Activated B cell treated with CpG ODN at 0.5 μM for 24 hours (primary cell): ENCODE measurements around the gene LILRA5. TPM values are rescaled to one million over a fixed set of nuclear protein-coding genes. Genes with fewer than 3 reads are reported as not detected.
"Not testable (repeated sequence)": the region's sequence is repeated elsewhere in the genome, so short reads cannot be mapped to it uniquely, and the experiment has no call there.

ENCODE experiments used
- ATAC-seq: fragments of 200-7000 bp; cut with Tn5 transposase; one replicate; pipeline ENCODE4 v1.10.0; 2021; ENCODE audit warnings: low read depth, mild to moderate bottlenecking, moderate library complexity
- CTCF ChIA-PET: fragments of 350-600 bp; sonication (Branson Sonifier 250); formaldehyde crosslinking; loops from one replicate; lab custom pipeline; 2021; ENCODE audit warnings: antibody characterized with exemption; lab: Charles Lee
- POLR2A ChIA-PET: fragments of 350-600 bp; sonication (Branson Sonifier 250); formaldehyde crosslinking; loops from one replicate; lab custom pipeline; 2021; ENCODE audit warnings: antibody characterized with exemption; lab: Charles Lee
- DNase-seq: peaks from one replicate; pipeline ENCODE4 v3.0.0; 2022
- H3K27ac Mint-ChIP-seq: one replicate; pipeline ENCODE4 v1.8.0; 2020; ENCODE audit warnings: mixed read lengths
- H3K27me3 Mint-ChIP-seq: one replicate; pipeline ENCODE4 v1.8.0; 2021; ENCODE audit warnings: mixed read lengths
- H3K36me3 Mint-ChIP-seq: one replicate; pipeline ENCODE4 v1.8.0; 2021; ENCODE audit warnings: low read depth, mixed read lengths
- H3K4me1 Mint-ChIP-seq: one replicate; pipeline ENCODE4 v1.8.0; 2021; ENCODE audit warnings: mixed read lengths
- H3K4me3 Mint-ChIP-seq: one replicate; pipeline ENCODE4 v1.8.0; 2020; ENCODE audit warnings: mild to moderate bottlenecking, mixed read lengths
- H3K9me3 Mint-ChIP-seq: one replicate; pipeline ENCODE4 v1.8.0; 2020; ENCODE audit warnings: mixed read lengths
- intact Hi-C: fragments of 100-400 bp; cut with micrococcal nuclease; formaldehyde crosslinking; loops from one replicate; pipeline ENCODE4 v1.15.1; 2024
- total RNA-seq: library from RNA; stranded (reverse); gene quantifications from 2 replicates; pipeline ENCODE4 v1.2.3, GENCODE V29; 2022
- TF ChIP-seq, protein P1 (sequence below): fragments of 200-600 bp; IDR thresholded peaks from one replicate; pipeline ENCODE4 v1.8.0; 2022; ENCODE audit warnings: antibody characterized with exemption, mild to moderate bottlenecking

Gene LILRA5
- total RNA-seq, 1 donor from 2014 or later = 1.3 TPM

DNA sequence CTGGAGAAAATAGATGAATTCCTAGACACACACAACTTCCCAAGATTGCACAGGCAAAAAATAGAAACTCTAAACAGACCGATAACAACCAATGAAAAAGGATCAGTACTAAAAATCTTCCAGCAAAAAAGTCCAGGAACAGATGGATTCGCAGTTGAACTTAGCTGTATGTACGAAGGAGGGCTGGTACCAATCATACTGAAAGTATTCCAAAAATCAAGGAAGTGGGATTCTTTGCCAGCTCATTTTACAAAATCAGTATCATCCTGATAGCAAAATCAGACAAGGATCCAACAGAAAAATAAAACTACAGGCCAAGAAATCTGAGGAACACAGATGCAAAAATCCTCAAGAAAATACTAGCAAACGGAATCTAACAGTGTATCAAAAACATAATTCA lies 25.5 kb downstream of the LILRA5 start:
- CTCF ChIA-PET = interaction anchor here (2.2 kb wide), 1 partner anchor 22 kb away, joined by 6 read pairs; no protein-coding TSS in a partner anchor
- POLR2A ChIA-PET = no interaction called here
- Mint-ChIP-seq H3K27me3 (peaks cover 3% of the 10 kb centered on the region), H3K27ac (no peak overlapping the region), H3K9me3 (no peaks in the 10 kb centered on the region), H3K4me3 (no peak overlapping the region), H3K4me1 (peaks cover 83% of the 10 kb centered on the region), H3K36me3 (no peaks in the 10 kb centered on the region)
- DNase-seq = no peak
- ATAC-seq = no peak
- TF ChIP-seq, protein P1, sequence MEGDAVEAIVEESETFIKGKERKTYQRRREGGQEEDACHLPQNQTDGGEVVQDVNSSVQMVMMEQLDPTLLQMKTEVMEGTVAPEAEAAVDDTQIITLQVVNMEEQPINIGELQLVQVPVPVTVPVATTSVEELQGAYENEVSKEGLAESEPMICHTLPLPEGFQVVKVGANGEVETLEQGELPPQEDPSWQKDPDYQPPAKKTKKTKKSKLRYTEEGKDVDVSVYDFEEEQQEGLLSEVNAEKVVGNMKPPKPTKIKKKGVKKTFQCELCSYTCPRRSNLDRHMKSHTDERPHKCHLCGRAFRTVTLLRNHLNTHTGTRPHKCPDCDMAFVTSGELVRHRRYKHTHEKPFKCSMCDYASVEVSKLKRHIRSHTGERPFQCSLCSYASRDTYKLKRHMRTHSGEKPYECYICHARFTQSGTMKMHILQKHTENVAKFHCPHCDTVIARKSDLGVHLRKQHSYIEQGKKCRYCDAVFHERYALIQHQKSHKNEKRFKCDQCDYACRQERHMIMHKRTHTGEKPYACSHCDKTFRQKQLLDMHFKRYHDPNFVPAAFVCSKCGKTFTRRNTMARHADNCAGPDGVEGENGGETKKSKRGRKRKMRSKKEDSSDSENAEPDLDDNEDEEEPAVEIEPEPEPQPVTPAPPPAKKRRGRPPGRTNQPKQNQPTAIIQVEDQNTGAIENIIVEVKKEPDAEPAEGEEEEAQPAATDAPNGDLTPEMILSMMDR = no peak
- intact Hi-C loops = no loop called here

DNA sequence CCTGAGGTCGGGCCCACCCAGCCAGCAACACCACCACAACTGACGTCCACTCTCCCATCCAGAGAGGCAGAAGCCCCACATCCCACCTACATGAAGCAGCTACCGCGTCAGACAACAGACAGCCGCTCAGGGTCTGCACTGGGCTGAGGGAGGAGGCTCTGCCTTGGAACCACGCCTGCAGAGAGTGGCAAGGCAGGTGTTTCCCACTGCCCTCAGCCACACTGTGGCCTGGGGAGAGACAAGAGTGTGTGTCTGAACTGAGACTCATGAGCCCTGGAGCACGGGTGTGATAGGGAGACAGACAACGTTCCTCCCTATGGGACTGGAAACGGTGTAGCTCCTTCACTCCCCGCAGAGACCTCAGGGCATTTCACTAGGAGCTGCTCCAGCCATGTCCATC lies 26.7 kb downstream of the LILRA5 start:
- H3K27ac Mint-ChIP-seq = peak overlapping the region; percentile 81

DNA sequence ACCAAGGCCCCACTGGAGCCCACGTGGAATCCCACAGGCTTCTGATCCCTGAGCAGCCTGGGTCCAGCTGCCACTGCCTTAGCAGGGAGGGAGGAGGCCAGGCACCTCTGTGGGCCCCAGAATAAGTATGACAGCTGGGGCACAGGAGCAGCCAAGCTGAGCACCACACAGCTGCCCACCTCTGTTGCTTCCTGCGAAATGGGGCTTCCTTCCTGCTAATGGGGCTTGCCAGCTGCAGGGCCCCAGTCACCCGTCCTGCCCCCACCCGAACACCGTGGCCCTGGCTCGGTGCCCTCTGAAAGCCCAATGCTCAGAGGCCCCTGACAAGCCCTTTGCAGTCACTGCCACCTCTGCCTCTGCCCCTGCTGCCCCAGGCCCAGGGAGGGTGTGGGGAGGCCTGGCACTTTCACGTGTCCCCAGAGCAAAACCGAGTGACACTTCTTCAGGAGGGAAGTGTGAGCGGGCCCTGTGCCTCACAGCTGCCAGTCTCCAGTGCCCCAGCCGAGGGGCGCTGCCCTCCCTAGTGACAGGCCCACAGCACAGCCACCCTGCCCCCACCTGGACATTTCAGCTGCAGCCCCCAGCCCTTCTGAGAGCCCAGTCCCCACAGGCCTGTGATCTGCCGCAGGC lies 27.4 kb downstream of the LILRA5 start:
- POLR2A ChIA-PET = interaction anchor here (0.7 kb wide), 1 partner anchor 20 kb away, joined by 3 read pairs; no protein-coding TSS in a partner anchor
- Mint-ChIP-seq H3K27ac (peak overlapping the region; percentile 81), H3K4me1 (peaks cover 97% of the 10 kb centered on the region), H3K4me3 (peak overlapping the region; percentile 20)
- CTCF ChIA-PET, DNase-seq, H3K27me3 Mint-ChIP-seq, intact Hi-C loops, H3K9me3 Mint-ChIP-seq, H3K36me3 Mint-ChIP-seq: not testable (repeated sequence)
- ATAC-seq = peak; percentile 69

More for the DNA sequence above, 26.7 kb downstream of the LILRA5 start:
- intact Hi-C loops, DNase-seq, H3K27me3 Mint-ChIP-seq, H3K36me3 Mint-ChIP-seq, H3K9me3 Mint-ChIP-seq, CTCF ChIA-PET: not testable (repeated sequence)
- H3K4me3 Mint-ChIP-seq = peak overlapping the region; percentile 17
- ATAC-seq = peak; percentile 26
- peaks cover 93% of the 10 kb centered on the region for H3K4me1 Mint-ChIP-seq
- POLR2A ChIA-PET = interaction anchor here (1.0 kb wide), 1 partner anchor 12 kb away, joined by 3 read pairs; no protein-coding TSS in a partner anchor

DNA sequence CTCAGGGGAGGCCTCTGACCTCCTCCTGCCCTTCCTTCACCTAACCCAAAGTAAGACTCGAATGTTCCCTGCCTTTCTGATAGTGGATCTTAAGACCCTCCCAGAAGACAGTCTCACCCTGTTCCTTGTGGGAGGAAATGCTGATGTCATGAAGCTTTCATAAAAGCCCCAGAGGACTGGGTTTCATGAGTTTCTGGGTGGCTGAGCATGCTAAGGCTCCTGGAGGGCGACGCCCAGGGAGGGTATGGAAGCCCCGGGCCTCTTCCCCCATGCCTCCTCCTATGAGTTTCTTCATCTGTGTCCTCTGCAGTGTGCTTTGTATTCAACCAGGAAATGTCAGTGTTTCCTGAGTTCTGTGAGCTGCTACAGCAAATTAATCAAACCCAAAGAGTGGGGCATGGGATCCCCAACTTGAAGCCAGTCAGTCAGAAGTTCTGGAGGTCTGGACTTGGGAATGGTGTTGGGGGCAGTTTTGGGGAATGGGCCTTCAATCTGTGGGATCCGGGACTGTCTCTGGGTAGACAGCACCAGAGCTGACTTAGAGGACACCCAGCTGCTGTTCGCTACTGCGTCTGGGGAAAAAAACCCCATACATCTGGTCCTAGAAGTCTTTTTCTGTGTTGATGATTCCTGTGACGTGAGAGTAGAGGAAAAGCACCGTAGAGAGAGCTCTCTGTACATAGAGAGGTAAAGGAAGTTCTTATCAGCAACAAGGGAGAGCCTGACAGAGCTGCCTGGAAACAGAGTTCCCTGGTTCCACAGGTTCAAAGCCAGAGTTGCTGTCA lies 30.1 kb downstream of the LILRA5 start:
- ChIA-PET POLR2A (interaction anchor here (0.6 to 1.7 kb wide), 5 partner anchors 34 to 83 kb away, joined by 3 to 6 read pairs (median 4); partner anchors contain the start of gene RPS9), CTCF (interaction anchor here (8.1 kb wide), 1 partner anchor 16 kb away, joined by 40 read pairs; no protein-coding TSS in a partner anchor)
- peak; percentile 43 for ATAC-seq
- H3K4me3 Mint-ChIP-seq = peak overlapping the region; percentile 45
- DNase-seq = no peak
- peak overlapping the region; percentile 67 for H3K27ac Mint-ChIP-seq
- TF ChIP-seq, protein P1 = no peak
- intact Hi-C loops = loop anchor here (5.0 kb wide), 1 partner anchor 34 kb away; no protein-coding TSS in a partner anchor
- H3K36me3 Mint-ChIP-seq = no peaks in the 10 kb centered on the region
- no peaks in the 10 kb centered on the region for H3K9me3 Mint-ChIP-seq
- H3K4me1 Mint-ChIP-seq = peaks cover 85% of the 10 kb centered on the region
- H3K27me3 Mint-ChIP-seq = peaks cover 4% of the 10 kb centered on the region

DNA sequence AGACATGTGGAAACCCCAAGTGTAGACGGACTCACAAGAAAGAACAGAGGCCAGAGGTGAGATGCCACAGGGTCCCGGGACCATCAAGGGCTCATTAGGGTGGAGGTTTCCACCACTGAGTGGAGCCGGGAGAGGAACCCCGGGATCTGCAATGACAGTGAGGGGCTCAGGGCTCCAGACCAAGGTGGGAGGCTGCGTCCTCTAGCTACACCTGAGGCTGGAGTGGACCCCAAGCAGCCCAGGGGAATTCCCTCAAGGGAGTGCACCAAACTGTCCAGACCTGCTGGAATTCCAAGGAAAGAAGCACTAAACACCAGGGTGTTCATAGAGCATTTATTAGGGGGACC lies 31.3 kb downstream of the LILRA5 start:
- not testable (repeated sequence) for H3K36me3 Mint-ChIP-seq, ATAC-seq, H3K27ac Mint-ChIP-seq, H3K9me3 Mint-ChIP-seq, H3K27me3 Mint-ChIP-seq, DNase-seq
- intact Hi-C loops = loop anchor here (2.0 to 5.0 kb wide), 2 partner anchors 15 to 36 kb away; no protein-coding TSS in a partner anchor
- peaks cover 73% of the 10 kb centered on the region for H3K4me1 Mint-ChIP-seq
- POLR2A ChIA-PET = interaction anchor here (1.7 kb wide), 1 partner anchor 64 kb away, joined by 6 read pairs; no protein-coding TSS in a partner anchor
- peak overlapping the region; percentile 79 for H3K4me3 Mint-ChIP-seq
- CTCF ChIA-PET = interaction anchor here (8.1 kb wide), 1 partner anchor 15 kb away, joined by 40 read pairs; no protein-coding TSS in a partner anchor

DNA sequence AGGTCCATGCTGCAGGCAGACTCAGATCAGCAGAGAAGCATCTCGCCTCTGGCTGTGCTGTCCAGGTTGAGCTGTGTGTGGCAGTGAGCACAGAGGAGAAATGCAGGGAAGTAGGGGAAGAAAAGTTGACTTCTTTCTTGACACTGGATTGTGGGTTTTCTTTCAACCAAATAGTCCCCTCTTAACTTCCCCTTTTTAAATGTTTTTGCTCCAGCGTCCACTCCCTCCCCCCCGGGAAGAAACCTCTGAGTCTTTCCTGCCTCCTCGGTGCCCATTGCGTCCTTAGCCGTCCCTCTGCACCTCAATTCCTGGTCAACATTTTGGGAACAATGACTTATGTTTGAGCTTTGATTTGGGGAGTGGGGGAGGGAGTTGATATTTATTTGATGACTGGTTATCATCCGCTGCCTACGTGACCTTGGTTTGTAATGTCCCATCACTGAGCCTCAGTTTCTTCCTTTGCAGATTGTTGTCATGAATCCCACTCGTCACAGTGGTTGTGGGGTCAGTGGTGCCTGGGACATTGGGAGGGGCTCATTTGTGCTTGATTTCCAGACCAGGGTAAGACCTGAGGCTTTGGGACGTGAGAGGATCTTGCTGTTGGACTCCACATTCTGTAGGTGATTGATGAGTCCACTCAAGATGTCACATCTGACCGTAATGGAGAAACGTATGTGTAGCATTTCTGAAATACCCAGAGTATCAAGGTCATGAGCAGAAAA lies 31.8 kb downstream of the LILRA5 start, which contains the start of gene LILRB2:
TSS of gene LILRB2 (minus strand) at position 104 of the 722 bp plus-strand sequence. CDS start 614 bp downstream, outside the sequence.
- Mint-ChIP-seq H3K4me1 (peaks cover 68% of the 10 kb centered on the region), H3K4me3 (peak within 1 kb of the TSS; percentile 79), H3K9me3 (no peaks in the 10 kb centered on the region), H3K27me3 (peaks cover 7% of the 10 kb centered on the region), H3K27ac (peak within 1 kb of the TSS; percentile 67), H3K36me3 (no peaks in the 10 kb centered on the region)
- DNase-seq (no peak), ATAC-seq (no peak)
- ChIA-PET POLR2A (interaction anchor here (1.1 to 1.4 kb wide), 2 partner anchors 37 to 80 kb away, joined by 3 to 7 read pairs; no protein-coding TSS in a partner anchor), CTCF (interaction anchor here (8.1 kb wide), 1 partner anchor 15 kb away, joined by 40 read pairs; no protein-coding TSS in a partner anchor)
- TF ChIP-seq, protein P1 = no peak
- intact Hi-C loops = loop anchor here (2.0 to 5.0 kb wide), 2 partner anchors 14 to 36 kb away; no protein-coding TSS in a partner anchor

DNA sequence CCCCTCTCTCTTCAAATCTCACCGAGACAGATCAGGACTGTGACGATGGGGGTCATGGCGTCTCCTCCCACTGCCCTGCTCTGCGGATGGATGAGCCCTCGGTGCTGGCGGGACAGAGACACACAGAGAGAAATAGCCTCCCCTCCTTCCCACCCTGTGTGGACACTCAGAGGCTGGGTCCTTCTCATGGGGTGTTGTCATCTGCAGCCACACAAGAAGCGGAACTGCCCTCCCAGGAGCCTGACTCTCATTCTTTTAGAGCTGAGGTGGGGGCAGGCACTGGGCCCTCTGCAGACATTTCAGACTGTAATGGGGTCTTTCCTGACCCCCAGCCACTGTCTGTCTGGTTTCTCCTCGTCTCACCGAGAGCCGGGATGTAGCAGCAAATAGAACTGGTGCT lies 32.5 kb downstream of the LILRA5 start:
- H3K4me1 Mint-ChIP-seq = peaks cover 61% of the 10 kb centered on the region
- H3K9me3 Mint-ChIP-seq, H3K27me3 Mint-ChIP-seq, DNase-seq, ATAC-seq, H3K36me3 Mint-ChIP-seq: not testable (repeated sequence)
- ChIA-PET CTCF (interaction anchor here (8.1 kb wide), 1 partner anchor 14 kb away, joined by 40 read pairs; no protein-coding TSS in a partner anchor), POLR2A (interaction anchor here (0.8 to 1.4 kb wide), 3 partner anchors 18 to 79 kb away, joined by 3 to 7 read pairs (median 3); no protein-coding TSS in a partner anchor)
- H3K27ac Mint-ChIP-seq = peak overlapping the region; percentile 67
- H3K4me3 Mint-ChIP-seq = peak overlapping the region; percentile 79
- intact Hi-C loops = loop anchor here (2.0 to 5.0 kb wide), 2 partner anchors 14 to 37 kb away; no protein-coding TSS in a partner anchor

DNA sequence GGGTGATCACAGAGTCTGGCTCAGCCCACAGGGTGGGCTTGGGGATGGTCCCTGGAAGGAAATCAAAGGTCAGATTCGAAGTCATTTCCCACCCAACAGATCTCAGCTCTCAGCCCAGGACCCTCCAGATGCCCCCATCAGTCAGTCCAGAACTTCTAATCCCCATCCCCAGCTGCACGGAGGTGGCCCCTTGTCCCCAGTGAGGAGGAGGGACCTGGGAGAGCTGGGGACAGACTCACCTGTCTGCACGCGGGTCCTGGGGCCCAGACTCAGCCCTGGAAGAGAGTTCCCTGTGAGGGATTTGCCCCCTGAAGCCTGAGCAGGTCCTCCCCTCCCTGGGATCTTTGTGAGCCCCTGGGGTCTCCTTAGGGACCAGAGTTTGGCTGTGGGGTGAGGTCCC lies 32.9 kb downstream of the LILRA5 start:
- CTCF ChIA-PET = interaction anchor here (8.1 kb wide), 1 partner anchor 14 kb away, joined by 40 read pairs; no protein-coding TSS in a partner anchor
- not testable (repeated sequence) for H3K27me3 Mint-ChIP-seq, H3K36me3 Mint-ChIP-seq, DNase-seq, ATAC-seq, H3K9me3 Mint-ChIP-seq
- POLR2A ChIA-PET = interaction anchor here (0.8 to 1.4 kb wide), 3 partner anchors 18 to 79 kb away, joined by 3 to 7 read pairs (median 3); no protein-coding TSS in a partner anchor
- peak overlapping the region; percentile 79 for H3K4me3 Mint-ChIP-seq
- H3K27ac Mint-ChIP-seq = peak overlapping the region; percentile 67
- intact Hi-C loops = loop anchor here (2.0 to 5.0 kb wide), 2 partner anchors 13 to 37 kb away; no protein-coding TSS in a partner anchor
- peaks cover 57% of the 10 kb centered on the region for H3K4me1 Mint-ChIP-seq
